GM19025 (cell line): Measurements from ENCODE around the gene BOLA2B.
"Not testable (repeated sequence)": the region's sequence is repeated elsewhere in the genome, so short reads cannot be mapped to it uniquely, and the experiment has no call there.

ENCODE experiments used
- ATAC-seq: cut with Tn5 transposase; IDR thresholded peaks from one replicate; pipeline ENCODE4 v1.9.1; 2021; ENCODE audit warnings: mild to moderate bottlenecking, low read depth, moderate library complexity; ENCODE audit not compliant: unreplicated experiment

BOLA2B gene

GRCh38 chr16:30184891-30185682 is 8.4 kb downstream of the BOLA2B start:
- no peak for ATAC-seq

- no peak for ATAC-seq
Observed at GRCh38 chr16:30184096-30184890, 9.2 kb downstream of the BOLA2B start.

GRCh38 chr16:30183233-30184095 is 10.0 kb downstream of the BOLA2B start, which contains the start of gene CORO1A:
TSS of gene CORO1A (plus strand) at chr16:30183602. CDS start at chr16:30185210, 1,608 bp downstream.
- ATAC-seq: peak; percentile 54

GRCh38 chr16:30180741-30181140 is 12.7 kb downstream of the BOLA2B start:
- ATAC-seq: no peak

- ATAC-seq: no peak
Observed at GRCh38 chr16:30179931-30180330, 13.5 kb downstream of the BOLA2B start.

- no peak for ATAC-seq
Observed at GRCh38 chr16:30179195-30179594, 14.3 kb downstream of the BOLA2B start.

- not testable (repeated sequence) for ATAC-seq
Observed at GRCh38 chr16:30176876-30177275, 16.6 kb downstream of the BOLA2B start.

GRCh38 chr16:30173054-30173453 is 20.4 kb downstream of the BOLA2B start:
- no peak for ATAC-seq

GRCh38 chr16:30170145-30170544 is 23.3 kb downstream of the BOLA2B start:
- not testable (repeated sequence) for ATAC-seq

- ATAC-seq: not testable (repeated sequence)
Observed at GRCh38 chr16:30169416-30169815, 24.1 kb downstream of the BOLA2B start.

GRCh38 chr16:30168746-30169145 is 24.7 kb downstream of the BOLA2B start:
- ATAC-seq: not testable (repeated sequence)

GRCh38 chr16:30166202-30166902 is 27.1 kb downstream of the BOLA2B start:
- ATAC-seq: no peak

GRCh38 chr16:30163538-30163937 is 29.9 kb downstream of the BOLA2B start:
- no peak for ATAC-seq

- ATAC-seq: no peak
Observed at GRCh38 chr16:30157214-30157613, 36.3 kb downstream of the BOLA2B start.

- ATAC-seq: no peak
Observed at GRCh38 chr16:30155188-30155587, 38.3 kb downstream of the BOLA2B start.

- ATAC-seq: no peak
Observed at GRCh38 chr16:30152517-30152916, 40.9 kb downstream of the BOLA2B start.

- ATAC-seq: no peak
Observed at GRCh38 chr16:30151091-30151490, 42.4 kb downstream of the BOLA2B start.

- no peak for ATAC-seq
Observed at GRCh38 chr16:30149250-30149930, 44.1 kb downstream of the BOLA2B start.

GRCh38 chr16:30147843-30148510 is 45.5 kb downstream of the BOLA2B start:
- ATAC-seq: no peak
